ENCODE results near the gene KIAA0232. TPM values are rescaled to one million over a fixed set of nuclear protein-coding genes. Genes with fewer than 3 reads are reported as not detected.
A peak's percentile ranks its signal among the peaks of the same experiment; 100 is the strongest.

The KIAA0232 gene
- total RNA-seq, 2 experiments from 2014 or later = 12.8 to 13.3 TPM

GRCh38 chr4:6928081-6928480 lies 145.6 kb downstream of the KIAA0232 start:
- Mint-ChIP-seq H3K4me3 (no peak overlapping the region), H3K27ac (peak overlapping the region; percentile 5), H3K9me3 (no peaks in the 10 kb centered on the region), H3K4me1 (ENCODE audit: low read depth) (peaks cover 65% of the 10 kb centered on the region), H3K36me3 (ENCODE audit: low read depth) (peaks cover 47% of the 10 kb centered on the region), H3K27me3 (no peaks in the 10 kb centered on the region)
- DNase-seq = no peak
- ChIA-PET POLR2A (interaction anchor here (0.8 to 1.4 kb wide), 2 partner anchors 8 to 16 kb away, joined by 3 read pairs; no protein-coding TSS in a partner anchor), CTCF (interaction anchor here (1.1 to 2.5 kb wide), 5 partner anchors 11 to 115 kb away, joined by 3 to 14 read pairs (median 4); partner anchors contain the start of gene TADA2B)
- no peak for TF ChIP-seq CTCF (IDR thresholded peaks at IDR 0.05)
- no peak for ATAC-seq
- intact Hi-C loops (cut with micrococcal nuclease) = no loop called here

- Mint-ChIP-seq H3K9me3 (no peaks in the 10 kb centered on the region), H3K27me3 (no peaks in the 10 kb centered on the region), H3K27ac (no peak overlapping the region), H3K36me3 (ENCODE audit: low read depth) (peaks cover 43% of the 10 kb centered on the region), H3K4me1 (ENCODE audit: low read depth) (peaks cover 69% of the 10 kb centered on the region), H3K4me3 (no peak overlapping the region)
- DNase-seq = no peak
- ATAC-seq = no peak
- POLR2A ChIA-PET = interaction anchor here (1.2 to 1.4 kb wide), 2 partner anchors 12 to 17 kb away, joined by 3 to 4 read pairs; no protein-coding TSS in a partner anchor
- no peak for TF ChIP-seq CTCF (IDR thresholded peaks at IDR 0.05)
- CTCF ChIA-PET = interaction anchor here (1.1 to 1.4 kb wide), 2 partner anchors 13 kb away, joined by 3 to 4 read pairs; no protein-coding TSS in a partner anchor
- intact Hi-C loops (cut with micrococcal nuclease) = no loop called here
These were observed 146.8 kb downstream of the KIAA0232 start for GRCh38 chr4:6929339-6929811.

DNA sequence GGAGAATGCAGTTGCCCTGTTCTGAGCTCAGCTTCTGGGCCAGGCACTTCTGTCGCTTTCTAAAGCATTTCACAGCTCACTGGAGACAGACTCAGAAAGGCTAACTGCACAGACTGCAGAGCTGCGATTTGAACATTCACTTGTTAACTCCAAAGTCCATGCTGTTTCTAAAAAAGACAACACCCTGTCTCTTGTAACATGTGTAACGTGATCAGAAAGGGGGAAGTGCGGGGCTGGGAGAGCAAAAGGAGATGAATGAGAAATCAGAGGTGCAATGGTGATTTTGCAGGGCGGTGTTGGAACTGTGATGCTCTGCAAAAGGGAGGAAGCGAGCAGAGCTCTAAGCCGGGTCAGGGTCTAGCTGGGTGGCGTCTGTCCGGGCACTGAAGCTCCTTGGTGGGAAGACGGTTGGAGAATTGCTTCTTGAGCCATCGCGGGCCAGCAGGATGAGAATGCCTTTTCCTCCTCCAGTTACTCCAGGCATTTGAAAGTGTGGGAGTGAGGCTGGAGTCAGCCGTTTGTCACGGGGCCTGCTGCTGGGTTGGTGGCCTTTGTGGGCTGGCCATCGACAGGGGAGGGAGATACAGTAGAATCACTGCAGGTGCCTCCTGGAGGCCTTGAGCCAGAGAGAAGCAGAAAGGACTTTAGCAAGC lies 147.4 kb downstream of the KIAA0232 start:
- H3K4me1 Mint-ChIP-seq (ENCODE audit: low read depth) = peaks cover 67% of the 10 kb centered on the region
- TF ChIP-seq CTCF (IDR thresholded peaks at IDR 0.05) = no peak
- DNase-seq = no peak
- intact Hi-C loops (cut with micrococcal nuclease) = no loop called here
- no peak overlapping the region for H3K27ac Mint-ChIP-seq
- H3K4me3 Mint-ChIP-seq = no peak overlapping the region
- ChIA-PET CTCF (interaction anchor here (0.6 to 1.4 kb wide), 2 partner anchors 14 to 34 kb away, joined by 3 to 4 read pairs; no protein-coding TSS in a partner anchor), POLR2A (interaction anchor here (1.2 kb wide), 1 partner anchor 13 kb away, joined by 4 read pairs; no protein-coding TSS in a partner anchor)
- no peaks in the 10 kb centered on the region for H3K27me3 Mint-ChIP-seq
- ATAC-seq = no peak
- no peaks in the 10 kb centered on the region for H3K9me3 Mint-ChIP-seq
- peaks cover 40% of the 10 kb centered on the region for H3K36me3 Mint-ChIP-seq (ENCODE audit: low read depth)

GRCh38 chr4:6932475-6932874 lies 149.9 kb downstream of the KIAA0232 start:
- POLR2A ChIA-PET = no interaction called here
- ATAC-seq = no peak
- H3K36me3 Mint-ChIP-seq (ENCODE audit: low read depth) = peaks cover 29% of the 10 kb centered on the region
- no peak overlapping the region for H3K4me3 Mint-ChIP-seq
- intact Hi-C loops (cut with micrococcal nuclease) = no loop called here
- peaks cover 57% of the 10 kb centered on the region for H3K4me1 Mint-ChIP-seq (ENCODE audit: low read depth)
- peaks cover 1% of the 10 kb centered on the region for H3K9me3 Mint-ChIP-seq
- H3K27ac Mint-ChIP-seq = no peak overlapping the region
- no peak for TF ChIP-seq CTCF (IDR thresholded peaks at IDR 0.05)
- DNase-seq = no peak
- no peaks in the 10 kb centered on the region for H3K27me3 Mint-ChIP-seq
- CTCF ChIA-PET = no interaction called here

- intact Hi-C loops (cut with micrococcal nuclease) = no loop called here
- Mint-ChIP-seq H3K4me3 (no peak overlapping the region), H3K36me3 (ENCODE audit: low read depth) (peaks cover 32% of the 10 kb centered on the region), H3K4me1 (ENCODE audit: low read depth) (peaks cover 57% of the 10 kb centered on the region), H3K27ac (no peak overlapping the region), H3K9me3 (peaks cover 1% of the 10 kb centered on the region), H3K27me3 (no peaks in the 10 kb centered on the region)
- no peak for ATAC-seq
- TF ChIP-seq CTCF (IDR thresholded peaks at IDR 0.05) = no peak
- ChIA-PET CTCF (no interaction called here), POLR2A (no interaction called here)
- DNase-seq = no peak
These were observed 150.4 kb downstream of the KIAA0232 start for GRCh38 chr4:6932918-6933317.

Data from activated CD8-positive, alpha-beta T cell treated with anti-CD3 and anti-CD28 coated beads for 36 hours (primary cell).